ENCODE results near the gene SMYD3. TPM values are rescaled to one million over a fixed set of nuclear protein-coding genes. Genes with fewer than 3 reads are reported as not detected.

Gene SMYD3
- total and polyA plus RNA-seq, 2 of the 13 experiments (the other 11 are each of a cell fraction or from before 2014, with no cell fraction given) = 27.7 to 35.8 TPM

- TF ChIP-seq HMGXB3 (CRISPR knock-in tag; IDR thresholded peaks at IDR 0.05; ENCODE audit: borderline replicate concordance) (no peak), SMAD9 (CRISPR knock-in tag; IDR thresholded peaks at IDR 0.05) (no peak), ZNF225 (CRISPR knock-in tag; IDR thresholded peaks at IDR 0.05) (peak; percentile 15; the same call in 1 of the 2 replicates), ETV6 (CRISPR knock-in tag; conservative IDR thresholded peaks at IDR 0.05) (no peak), ZNF644 (CRISPR knock-in tag; IDR thresholded peaks at IDR 0.05; ENCODE audit: low read depth) (no peak), ZNF589 (CRISPR knock-in tag; conservative IDR thresholded peaks at IDR 0.05) (no peak), KLF13 (CRISPR knock-in tag; IDR thresholded peaks at IDR 0.05) (no peak), RELA (CRISPR knock-in tag; IDR thresholded peaks at IDR 0.05) (no peak), HIVEP1 (CRISPR knock-in tag; IDR thresholded peaks at IDR 0.05) (no peak), TBP (CRISPR knock-in tag; IDR thresholded peaks at IDR 0.05) (no peak), BHLHE40 (IDR thresholded peaks at IDR 0.05; ENCODE audit: low read length) (0 out of 2 replicates have a peak, but pooled peaks have one; percentile 10), GTF2F1 (IDR thresholded peaks at IDR 0.05; ENCODE audit: low read length) (no peak), ELF3 (CRISPR knock-in tag; IDR thresholded peaks at IDR 0.05) (peak; percentile 35; the same call in 1 of the 2 replicates), SRSF1 (optimal IDR thresholded peaks at IDR 0.05; ENCODE audit: low read depth, low read length) (no peak), SRY (CRISPR knock-in tag; IDR thresholded peaks at IDR 0.05) (no peak), NKX3-1 (CRISPR knock-in tag; IDR thresholded peaks at IDR 0.05) (no peak), MIXL1 (CRISPR knock-in tag; IDR thresholded peaks at IDR 0.05) (no peak), ZNF17 (CRISPR knock-in tag; IDR thresholded peaks at IDR 0.05) (no peak), ZNF788 (CRISPR knock-in tag; IDR thresholded peaks at IDR 0.05; ENCODE audit: borderline replicate concordance) (no peak), ARNTL (CRISPR knock-in tag; IDR thresholded peaks at IDR 0.05) (no peak), SOX5 (CRISPR knock-in tag; IDR thresholded peaks at IDR 0.05; ENCODE audit: borderline replicate concordance) (no peak), ZEB1 (IDR thresholded peaks at IDR 0.05; ENCODE audit: insufficient replicate concordance, low read depth) (no peak), ATF7 (IDR thresholded peaks at IDR 0.05) (no peak), ATF7 (CRISPR knock-in tag; IDR thresholded peaks at IDR 0.05) (no peak), CEBPZ (IDR thresholded peaks at IDR 0.05; ENCODE audit: low read length) (no peak)
Measured at GRCh38 chr1:246527402-246528088, 20.5 kb upstream of the SMYD3 start (continued).
